CMK (cell line): ENCODE data around the gene AFF3.
"Not testable (repeated sequence)": the region's sequence is repeated elsewhere in the genome, so short reads cannot be mapped to it uniquely, and the experiment has no call there.

Source experiments
- DNase-seq: peaks from one replicate; pipeline ENCODE4 v3.0.0-alpha.2; 2010; ENCODE audit warnings: low read depth

AFF3 gene

DNA sequence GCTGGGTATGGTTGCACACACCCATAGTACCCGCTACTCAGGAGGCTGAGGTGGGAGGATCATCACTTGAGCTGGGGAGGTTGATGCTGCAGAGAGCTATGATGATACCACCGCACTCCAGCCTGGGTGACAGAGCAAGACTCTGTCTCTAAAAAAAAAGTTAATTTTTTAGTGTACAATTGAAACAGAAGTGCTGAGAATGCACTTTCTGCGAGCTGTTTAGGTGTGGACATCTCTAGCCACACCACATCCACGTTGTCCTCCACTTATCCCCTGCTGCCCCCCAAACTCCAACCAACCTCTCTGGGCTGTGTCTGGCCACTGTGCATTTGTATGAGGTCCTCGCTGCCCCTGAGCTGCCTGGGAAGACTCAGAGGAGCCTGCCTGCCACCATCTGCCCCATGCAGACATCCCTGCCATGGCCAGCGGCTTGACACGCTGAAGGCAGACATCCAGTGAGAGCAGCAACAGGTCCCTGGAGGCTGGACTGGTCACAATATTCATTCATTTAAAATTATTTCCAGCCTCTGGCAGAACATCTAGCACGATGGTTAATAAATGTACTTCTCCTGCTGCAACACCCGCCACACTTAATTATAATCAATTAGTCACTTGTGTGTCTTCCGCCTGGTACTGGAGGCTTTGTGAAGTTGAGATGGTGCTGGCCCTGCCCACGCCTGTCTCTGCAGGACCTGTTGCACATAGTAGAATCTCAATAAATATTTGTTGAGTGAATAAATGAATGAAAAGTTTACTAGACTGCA is 3.7 kb upstream of the AFF3 start:
- DNase-seq: no peak

- DNase-seq: no peak
Observed at GRCh38 chr2:100143286-100143685, 896 bp upstream of the AFF3 start.

- no peak for DNase-seq
Observed at GRCh38 chr2:100141906-100142305, 484 bp downstream of the AFF3 start.

DNA sequence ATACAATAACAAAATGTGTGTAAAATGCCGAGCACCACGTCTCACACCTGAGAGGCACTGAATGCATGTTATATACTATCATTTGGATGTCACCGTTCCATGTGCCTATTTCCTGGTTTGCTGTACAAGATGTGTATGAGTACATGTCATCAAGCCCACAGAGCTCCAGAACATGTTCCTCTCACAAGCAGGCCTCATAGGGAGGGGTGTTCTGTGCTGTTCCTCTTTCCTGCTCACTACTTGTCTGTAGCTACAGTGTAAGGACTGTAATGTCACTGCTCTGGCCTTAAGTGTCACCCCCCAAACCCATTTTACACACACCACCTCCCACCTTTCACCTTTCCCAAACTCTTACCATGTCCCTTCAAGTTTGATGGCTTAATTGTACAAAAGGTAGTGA is 1.8 kb downstream of the AFF3 start:
- DNase-seq: no peak

GRCh38 chr2:100137866-100138570 is 4.4 kb downstream of the AFF3 start:
- DNase-seq: no peak

DNA sequence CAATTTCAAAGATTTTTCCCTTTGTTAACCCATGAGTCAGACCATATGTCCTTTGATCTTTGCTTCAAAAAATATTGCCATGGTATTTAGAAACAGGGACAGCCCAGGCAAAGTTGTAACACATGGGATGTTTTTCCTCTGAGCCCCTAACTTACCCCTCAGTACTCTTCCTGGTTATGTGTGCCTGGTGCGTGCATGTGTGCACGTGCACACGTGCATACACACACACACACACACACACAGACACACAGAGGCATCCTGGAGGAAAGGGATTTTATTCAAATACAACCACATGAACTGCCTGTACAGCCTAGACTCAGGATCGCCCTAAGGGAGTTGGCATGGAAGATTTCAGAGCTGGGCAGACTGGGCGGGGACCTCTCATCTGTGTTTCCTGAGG is 5.1 kb downstream of the AFF3 start:
- no peak for DNase-seq

GRCh38 chr2:100136310-100136709 is 6.1 kb downstream of the AFF3 start:
- no peak for DNase-seq

- no peak for DNase-seq
Observed at GRCh38 chr2:100135415-100135814, 7.0 kb downstream of the AFF3 start.

DNA sequence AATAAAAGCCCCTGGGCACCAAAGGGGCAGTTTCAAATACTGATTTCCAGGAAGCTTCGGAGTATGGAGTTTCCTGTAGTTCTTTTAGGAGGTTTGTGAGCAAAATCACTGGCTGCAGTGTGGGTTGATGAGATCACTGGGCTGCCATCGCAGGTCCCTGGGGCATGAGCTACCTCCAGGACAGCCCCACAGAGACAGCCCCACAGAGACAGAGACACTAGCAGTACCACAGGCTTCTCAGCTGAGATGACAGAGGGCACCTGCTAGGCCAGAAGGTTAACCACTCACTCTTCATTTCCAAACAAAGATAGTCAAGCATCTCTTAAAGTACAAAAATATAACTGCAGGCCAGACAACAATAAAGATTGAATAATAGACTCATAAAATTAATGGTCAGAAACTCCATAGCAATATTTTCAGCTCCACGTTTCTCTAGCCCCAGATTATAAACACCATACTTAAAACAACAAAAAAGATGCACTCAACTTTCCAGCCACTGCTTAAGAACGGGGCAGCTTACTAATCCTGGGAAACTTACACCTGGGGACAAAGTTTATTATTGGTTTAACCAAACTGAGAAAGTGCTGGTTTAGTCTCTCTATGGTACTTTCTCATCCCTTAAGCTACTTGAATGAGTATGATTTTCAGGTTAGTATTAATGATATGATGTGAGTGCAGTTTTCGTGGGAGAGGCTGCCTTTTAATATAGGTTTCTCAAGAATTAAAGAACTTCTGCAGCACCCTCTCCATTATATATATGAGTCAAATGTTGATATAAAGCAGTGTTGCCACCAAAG is 11.6 kb downstream of the AFF3 start:
- no peak for DNase-seq

DNA sequence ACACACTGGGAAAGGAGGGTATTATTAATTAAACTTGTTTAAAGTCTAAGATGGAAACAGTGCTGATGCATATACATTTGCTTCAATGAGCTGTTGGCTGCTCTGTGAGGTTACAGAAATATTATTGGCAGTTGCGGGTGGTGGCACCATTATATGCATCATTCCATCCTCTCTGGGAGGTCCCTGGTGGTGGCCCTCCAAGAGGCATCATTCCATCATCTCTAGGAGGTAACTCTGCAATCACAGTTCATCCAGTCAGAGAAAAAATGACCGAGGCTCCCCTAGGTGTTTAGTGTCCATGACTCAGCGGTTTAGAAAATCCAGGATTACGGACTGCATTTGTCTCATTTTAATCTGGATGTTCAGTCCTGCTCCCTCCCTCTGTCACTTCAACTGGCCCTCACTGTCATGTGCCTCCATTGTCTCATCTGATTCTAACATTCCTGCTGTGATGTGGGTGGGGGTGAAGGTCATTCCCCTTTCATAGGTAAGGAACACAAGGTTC is 15.4 kb downstream of the AFF3 start:
- DNase-seq: no peak

DNA sequence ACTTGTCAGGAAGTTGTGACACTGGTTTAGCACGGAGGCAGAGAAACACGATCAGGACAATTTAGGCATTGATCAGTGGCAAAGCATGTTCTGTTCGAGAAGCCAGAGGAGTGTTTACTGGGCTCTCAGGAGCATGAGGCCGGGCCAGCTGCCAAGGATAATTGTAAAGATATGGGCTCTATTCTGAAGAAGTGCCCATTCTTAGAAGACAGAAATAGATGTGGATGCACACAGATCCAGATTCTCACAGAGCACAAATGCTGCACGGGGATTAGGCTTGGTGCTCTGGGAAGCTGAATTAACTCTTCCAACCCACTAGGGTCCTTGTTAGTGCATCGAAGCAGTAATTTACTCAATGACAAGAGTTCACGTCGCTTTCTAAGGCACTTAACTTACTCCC is 16.2 kb downstream of the AFF3 start:
- no peak for DNase-seq

DNA sequence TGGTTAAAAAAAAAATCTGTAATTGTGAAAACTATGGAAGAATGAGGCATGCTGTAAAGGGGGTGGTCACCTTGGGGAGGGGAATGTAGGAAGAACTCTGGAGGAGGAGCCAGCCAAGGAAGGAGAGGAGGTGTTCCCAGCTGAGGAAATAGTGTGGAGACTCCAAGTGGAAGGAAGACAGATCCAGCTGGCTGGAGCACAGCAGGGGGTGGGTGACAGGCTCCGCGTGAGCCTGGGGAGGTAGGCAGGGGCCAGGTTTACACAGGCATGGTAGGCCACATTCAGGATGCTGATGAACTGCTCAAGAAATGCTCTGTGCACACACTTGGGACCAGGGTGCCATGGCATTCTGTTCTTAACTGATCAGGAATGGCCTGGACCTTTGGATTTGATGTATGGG is 16.8 kb downstream of the AFF3 start:
- no peak for DNase-seq

DNA sequence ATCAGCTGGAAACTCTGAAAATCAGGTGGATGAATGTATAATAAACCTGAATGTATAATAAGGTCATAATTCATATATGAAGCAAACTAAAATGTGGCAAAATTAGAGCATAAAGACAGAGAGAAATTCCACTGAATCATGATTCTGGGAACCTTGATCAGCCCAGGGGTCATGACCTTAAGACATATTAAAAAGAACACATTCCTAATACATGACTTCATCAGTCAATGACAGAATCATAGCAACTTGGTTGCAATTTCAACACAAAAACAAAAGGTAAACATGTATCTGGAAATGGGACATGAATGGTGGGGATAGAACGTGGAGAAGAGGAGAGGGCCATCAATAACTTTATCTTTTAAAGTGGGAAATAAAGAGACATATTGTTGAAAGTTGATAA is 17.6 kb downstream of the AFF3 start:
- DNase-seq: no peak

DNA sequence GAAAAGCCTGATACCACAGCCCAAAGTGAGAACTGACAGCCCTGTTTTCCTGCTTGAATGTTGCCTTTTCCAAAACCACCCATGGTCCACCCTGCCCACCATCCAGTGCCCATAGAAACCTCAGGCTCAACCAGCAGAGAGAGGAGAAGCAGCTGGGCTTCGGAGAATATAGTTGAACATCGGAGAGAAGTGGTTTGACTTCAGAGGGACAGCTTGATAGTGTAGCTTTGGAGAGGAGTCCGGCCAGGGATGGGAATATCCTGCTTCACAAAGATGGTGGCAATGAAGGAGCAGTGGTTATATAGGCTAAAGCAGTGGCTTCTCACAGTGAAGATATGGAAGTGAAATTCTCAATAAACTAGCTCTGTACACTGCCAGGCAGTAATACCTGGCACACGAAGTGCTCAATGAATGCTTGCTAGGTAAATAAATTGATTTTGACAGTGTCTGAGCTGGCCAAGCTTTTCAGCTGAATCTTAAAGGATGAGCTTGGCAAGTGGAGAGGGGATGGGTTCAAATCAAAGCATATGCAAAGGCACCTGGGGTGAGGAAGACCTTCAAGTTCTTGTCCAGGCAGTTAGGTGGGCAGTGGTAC is 21.2 kb downstream of the AFF3 start:
- no peak for DNase-seq

GRCh38 chr2:100119235-100119634 is 23.2 kb downstream of the AFF3 start:
- no peak for DNase-seq

DNA sequence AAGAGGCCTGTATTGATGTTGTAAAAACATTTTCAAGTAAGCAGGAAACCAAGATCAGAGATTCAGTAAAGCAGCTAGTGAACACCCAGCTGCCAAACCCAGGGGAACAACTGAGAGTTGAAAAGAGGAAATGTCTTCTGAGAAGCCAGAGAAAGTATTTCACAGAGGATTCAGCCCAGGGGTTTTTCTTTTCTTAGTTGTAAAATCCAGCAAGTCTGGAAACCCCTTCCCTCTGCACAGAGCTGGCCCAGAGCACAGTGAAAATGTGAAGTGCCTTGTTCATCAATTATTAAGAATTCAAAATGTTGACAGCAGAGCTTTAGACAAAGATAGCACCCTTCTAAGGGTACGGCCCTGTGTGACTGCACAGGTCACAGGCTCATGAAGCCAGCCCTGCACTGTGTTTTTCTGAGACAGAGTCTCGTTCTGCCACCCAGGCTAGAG is 28.4 kb downstream of the AFF3 start:
- DNase-seq: no peak

DNA sequence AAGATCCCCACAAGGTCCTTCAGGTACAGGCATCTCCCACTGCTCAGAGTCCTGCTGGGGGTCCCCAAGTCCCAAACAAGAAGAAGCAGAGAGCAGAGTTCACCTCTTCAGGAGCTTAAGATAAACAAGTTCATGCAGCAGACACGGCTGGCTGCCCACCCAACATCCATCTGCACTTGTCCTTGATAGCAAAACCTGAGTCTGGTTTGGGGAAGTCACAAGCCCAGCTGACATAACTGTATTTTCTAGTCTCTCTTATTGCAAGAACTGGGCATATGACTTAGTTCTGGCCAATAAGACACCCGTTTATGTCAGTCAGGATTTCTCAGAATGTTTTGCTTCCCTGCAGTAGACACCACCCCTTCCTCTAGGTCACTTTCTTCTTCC is 31.8 kb downstream of the AFF3 start:
- no peak for DNase-seq

- DNase-seq: no peak
Observed at GRCh38 chr2:100109986-100110613, 32.3 kb downstream of the AFF3 start.

- not testable (repeated sequence) for DNase-seq
Observed at GRCh38 chr2:100108648-100109020, 33.8 kb downstream of the AFF3 start.

DNA sequence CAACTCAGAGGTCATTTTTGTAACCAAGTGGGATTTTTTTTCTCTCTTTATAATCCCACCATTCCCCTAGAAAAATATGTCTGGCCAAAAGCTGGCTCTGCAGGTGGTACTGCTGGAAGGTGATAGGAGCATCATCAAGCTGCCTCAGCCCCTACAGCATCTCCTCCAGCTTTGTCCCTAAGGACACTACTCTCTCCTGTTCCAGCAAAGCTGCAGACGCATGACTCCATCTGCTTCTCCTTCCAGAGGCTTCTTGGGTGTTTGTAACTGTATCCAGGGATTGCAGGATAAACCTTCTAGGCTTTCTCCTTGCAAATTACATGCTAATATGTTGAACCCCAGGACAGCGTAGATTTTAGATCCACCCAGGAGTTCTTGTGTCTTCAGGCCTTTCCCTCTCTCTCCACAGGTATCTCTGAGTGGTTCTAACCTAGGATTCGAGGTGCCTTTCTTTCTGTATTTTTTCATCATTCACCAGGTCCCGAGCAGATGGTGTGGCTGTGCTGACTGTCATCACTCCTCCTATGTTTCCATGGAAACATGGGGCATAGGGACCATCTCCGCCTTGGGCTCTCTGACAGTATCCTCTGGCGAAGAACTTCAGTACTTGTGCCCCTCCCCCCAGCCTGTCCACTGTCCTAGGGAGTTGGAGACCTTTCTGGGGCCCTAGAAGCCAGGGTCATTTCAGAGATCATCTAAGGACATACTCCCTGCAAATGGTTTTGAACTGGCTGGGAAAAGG is 34.3 kb downstream of the AFF3 start:
- DNase-seq: no peak

- DNase-seq: no peak
Observed at GRCh38 chr2:100107440-100107839, 35.0 kb downstream of the AFF3 start.
